Measurements from ENCODE around the gene C19orf38.

GRCh38 chr19:10908380-10908960 is 60.3 kb downstream of the C19orf38 start:
- TF ChIP-seq, protein P1, sequence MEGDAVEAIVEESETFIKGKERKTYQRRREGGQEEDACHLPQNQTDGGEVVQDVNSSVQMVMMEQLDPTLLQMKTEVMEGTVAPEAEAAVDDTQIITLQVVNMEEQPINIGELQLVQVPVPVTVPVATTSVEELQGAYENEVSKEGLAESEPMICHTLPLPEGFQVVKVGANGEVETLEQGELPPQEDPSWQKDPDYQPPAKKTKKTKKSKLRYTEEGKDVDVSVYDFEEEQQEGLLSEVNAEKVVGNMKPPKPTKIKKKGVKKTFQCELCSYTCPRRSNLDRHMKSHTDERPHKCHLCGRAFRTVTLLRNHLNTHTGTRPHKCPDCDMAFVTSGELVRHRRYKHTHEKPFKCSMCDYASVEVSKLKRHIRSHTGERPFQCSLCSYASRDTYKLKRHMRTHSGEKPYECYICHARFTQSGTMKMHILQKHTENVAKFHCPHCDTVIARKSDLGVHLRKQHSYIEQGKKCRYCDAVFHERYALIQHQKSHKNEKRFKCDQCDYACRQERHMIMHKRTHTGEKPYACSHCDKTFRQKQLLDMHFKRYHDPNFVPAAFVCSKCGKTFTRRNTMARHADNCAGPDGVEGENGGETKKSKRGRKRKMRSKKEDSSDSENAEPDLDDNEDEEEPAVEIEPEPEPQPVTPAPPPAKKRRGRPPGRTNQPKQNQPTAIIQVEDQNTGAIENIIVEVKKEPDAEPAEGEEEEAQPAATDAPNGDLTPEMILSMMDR (IDR thresholded peaks at IDR 0.05; ENCODE audit: low read depth, low read length, poor library complexity, severe bottlenecking), result no peak
- no peak for TF ChIP-seq EZH2phosphoT487 (IDR thresholded peaks at IDR 0.05; ENCODE audit: borderline replicate concordance, low read length)
